Stromal cell of bone marrow (primary cell): Measurements from ENCODE around the gene SLC43A1.
A peak's percentile ranks its signal among the peaks of the same experiment; 100 is the strongest.
"Not testable (repeated sequence)": the region's sequence is repeated elsewhere in the genome, so short reads cannot be mapped to it uniquely, and the experiment has no call there.

Experiments
- DNase-seq: peaks from one replicate; pipeline ENCODE4 v3.0.0-alpha.2; 2012; ENCODE audit warnings: low read depth

SLC43A1 gene

GRCh38 chr11:57515332-57516060 is at the start of gene SLC43A1:
Gene SLC43A1 (minus strand): TSS chr11:57515702. CDS start chr11:57514111, 1,591 bp downstream.
- peak; percentile 38 for DNase-seq

GRCh38 chr11:57562596-57562995 is 47.1 kb upstream of the SLC43A1 start:
- DNase-seq, result no peak

- no peak for DNase-seq
Measured at GRCh38 chr11:57560146-57560545, 44.6 kb upstream of the SLC43A1 start.

DNA sequence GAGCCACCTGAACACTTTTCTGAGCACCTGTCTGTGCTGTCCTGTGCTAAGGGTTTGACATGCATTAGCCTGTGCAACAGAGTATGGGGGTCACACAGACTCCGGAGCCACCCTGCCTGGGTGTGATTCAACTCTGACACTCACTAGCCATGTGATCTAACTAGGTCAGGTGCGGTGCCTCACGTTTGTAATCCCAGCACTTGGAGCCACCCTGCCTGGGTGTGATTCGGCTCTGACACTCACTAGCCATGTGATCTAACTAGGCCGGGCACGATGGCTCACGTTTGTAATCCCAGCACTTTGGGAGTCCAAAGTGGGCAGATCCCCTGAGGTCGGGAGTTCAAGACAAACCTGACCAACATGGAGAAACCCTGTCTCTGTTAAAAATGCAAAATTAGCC is 40.5 kb upstream of the SLC43A1 start:
- no peak for DNase-seq

DNA sequence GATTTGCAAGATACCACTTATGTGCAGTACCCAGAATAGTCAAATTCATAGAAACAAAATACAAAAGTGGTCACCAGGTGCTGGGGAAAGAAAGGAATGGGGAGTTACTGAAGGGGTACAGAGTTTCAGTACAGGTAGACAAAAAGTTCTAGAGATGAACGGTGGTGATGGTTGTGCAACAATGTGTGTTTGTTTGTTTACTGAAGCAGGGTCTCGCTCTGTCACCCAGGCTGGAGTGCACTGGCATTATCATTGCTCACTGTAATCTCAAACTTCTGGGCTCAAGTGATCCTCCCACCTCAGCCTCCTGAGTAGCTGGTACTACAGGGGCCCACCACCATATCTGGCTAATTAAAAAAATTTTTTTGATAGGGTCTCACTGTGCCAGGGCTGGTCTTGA is 39.9 kb upstream of the SLC43A1 start:
- no peak for DNase-seq

DNA sequence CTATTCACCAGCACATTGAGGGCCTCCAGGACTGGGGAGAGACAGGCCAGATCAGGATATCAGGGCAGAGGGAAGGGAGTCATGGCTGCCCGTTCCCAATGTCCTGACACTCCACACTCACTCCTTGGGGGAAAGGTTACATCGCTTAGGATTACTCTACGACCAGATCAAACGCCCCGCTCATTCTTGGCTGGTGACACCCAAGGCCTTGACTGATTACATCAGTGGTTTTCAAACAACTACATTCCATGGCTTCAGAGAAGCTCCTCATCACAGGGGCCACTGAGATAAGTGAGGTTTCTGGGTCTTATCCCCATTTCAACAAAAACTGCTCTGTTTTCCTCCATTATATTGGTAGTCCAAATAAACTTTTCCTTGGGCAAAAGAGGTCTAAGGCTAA is 37.0 kb upstream of the SLC43A1 start:
- DNase-seq, result no peak

DNA sequence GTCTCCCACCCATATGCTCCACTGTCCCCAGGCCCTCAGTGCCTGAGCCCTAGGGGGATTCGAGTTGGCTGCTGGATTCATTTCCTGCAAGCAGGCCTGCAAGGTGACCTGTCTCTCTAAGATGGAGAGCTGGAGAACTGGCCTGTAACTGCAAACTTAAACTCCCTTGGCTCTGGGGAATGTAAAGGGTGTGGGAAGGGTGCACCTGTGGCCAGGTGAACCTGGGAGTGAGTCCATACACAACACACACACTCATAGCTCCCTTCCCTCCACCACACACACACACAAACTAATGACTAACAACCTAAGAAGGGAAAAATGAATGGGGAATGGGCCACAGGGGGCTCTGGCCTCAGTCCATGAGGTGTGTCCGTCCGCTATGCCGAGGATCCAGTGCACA is 36.4 kb upstream of the SLC43A1 start:
- DNase-seq, result no peak

GRCh38 chr11:57549983-57550382 is 34.5 kb upstream of the SLC43A1 start:
- no peak for DNase-seq

- no peak for DNase-seq
Measured at GRCh38 chr11:57547854-57548377, 32.4 kb upstream of the SLC43A1 start.

- DNase-seq, result no peak
Measured at GRCh38 chr11:57546869-57547475, 31.5 kb upstream of the SLC43A1 start.

DNA sequence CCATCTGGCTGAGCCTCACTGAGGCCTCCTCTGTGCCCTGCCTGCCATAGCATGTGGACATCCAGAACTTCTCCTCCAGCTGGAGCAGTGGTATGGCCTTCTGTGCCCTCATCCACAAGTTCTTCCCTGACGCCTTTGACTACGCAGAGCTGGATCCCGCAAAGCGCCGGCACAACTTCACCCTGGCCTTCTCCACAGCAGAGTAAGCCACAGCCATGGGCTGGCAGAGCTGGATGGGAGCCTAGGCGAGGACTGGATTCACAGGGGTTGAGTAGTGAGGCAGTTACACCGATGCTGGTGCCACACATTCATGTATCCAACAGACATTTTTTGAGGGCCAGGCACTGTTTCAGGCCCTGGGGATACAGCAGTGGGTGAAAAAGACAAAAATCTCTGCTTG is 30.9 kb upstream of the SLC43A1 start:
- DNase-seq, result no peak

- DNase-seq, result no peak
Measured at GRCh38 chr11:57545883-57546282, 30.4 kb upstream of the SLC43A1 start.

- DNase-seq, result no peak
Measured at GRCh38 chr11:57544566-57544965, 29.1 kb upstream of the SLC43A1 start.

- no peak for DNase-seq
Measured at GRCh38 chr11:57543593-57543992, 28.1 kb upstream of the SLC43A1 start.

DNA sequence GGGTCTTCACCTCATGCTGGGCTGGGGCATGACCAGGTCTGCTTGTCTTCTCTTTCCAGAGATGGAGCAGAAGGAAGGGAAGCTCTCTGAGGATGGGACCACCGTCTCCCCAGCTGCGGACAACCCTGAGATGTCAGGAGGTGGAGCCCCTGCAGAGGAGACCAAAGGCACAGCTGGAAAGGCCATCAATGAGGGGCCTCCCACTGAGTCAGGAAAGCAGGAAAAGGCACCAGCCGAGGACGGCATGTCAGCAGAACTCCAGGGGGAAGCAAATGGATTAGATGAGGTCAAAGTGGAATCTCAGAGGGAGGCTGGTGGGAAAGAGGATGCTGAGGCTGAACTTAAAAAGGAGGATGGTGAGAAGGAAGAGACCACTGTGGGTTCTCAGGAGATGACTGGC is 27.1 kb upstream of the SLC43A1 start:
- DNase-seq, result no peak

DNA sequence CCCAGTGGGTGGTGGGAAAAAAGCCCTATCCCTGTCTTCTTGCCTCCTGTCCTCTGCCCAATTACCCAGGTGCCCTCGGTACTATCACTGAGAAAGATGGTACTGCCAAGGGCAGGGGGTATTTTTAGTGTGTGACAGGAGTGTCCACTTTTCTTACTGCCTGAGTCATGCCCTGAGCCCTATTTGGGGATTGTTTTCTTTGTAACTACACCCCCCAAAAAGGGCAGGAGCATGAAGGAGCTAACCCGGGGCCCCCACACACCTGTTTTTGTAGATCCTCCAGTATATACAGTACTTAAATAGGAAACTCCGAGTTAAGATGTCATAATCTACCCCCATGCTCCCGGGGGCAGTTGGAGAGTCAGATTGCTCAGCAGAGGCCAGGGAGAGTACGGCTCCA is 25.7 kb upstream of the SLC43A1 start:
- DNase-seq, result no peak

GRCh38 chr11:57539342-57539741 is 23.8 kb upstream of the SLC43A1 start:
- no peak for DNase-seq

GRCh38 chr11:57536947-57537619 is 21.6 kb upstream of the SLC43A1 start, which contains the start of gene SMTNL1:
Gene SMTNL1 (plus strand): TSS chr11:57537595. CDS start chr11:57542643, 5,048 bp downstream.
- DNase-seq, result no peak

- DNase-seq, result not testable (repeated sequence)
Measured at GRCh38 chr11:57534449-57534848, 18.9 kb upstream of the SLC43A1 start.

DNA sequence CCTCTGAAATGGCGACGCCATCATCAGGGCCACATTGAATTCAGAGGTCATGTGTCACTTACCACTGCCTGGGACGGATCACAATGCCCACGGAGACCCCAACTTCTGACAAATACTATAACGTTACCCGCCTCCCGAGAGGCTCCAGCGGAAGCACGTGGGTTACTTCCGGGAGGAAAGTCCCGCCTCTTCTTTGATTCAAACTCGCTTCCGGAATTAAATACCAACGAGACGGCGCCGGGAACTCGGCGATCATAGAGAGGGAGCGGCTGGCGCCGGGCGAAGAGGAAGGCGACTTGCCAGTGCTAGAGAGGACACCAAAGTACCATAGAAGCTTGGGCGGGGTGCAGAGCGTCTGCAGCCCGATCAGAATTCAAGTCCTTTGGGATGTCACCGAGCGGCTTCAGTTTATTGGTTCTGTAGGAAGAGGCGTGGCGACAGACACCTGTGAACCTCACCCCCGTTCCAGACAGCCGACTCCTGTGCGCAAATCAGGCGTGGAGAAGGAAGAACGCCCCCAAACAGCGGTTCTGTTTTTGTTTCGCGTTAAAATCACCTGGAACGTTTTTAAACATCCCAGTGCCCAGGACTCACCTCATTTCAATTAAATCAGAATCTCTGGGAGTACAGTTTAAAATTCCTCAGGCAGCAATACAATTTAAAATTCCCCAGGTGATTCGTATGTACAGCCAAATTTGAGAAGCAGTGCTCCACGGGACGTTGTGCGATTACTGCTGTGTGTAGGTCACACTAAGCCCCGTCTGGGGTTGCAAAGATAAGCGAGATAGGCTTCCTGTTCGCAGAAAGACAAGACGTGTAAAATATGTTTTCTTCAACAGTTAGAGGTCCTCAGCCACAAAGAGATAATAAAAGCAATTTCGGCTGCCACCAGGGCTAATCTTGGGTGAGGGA is 15.3 kb upstream of the SLC43A1 start, which contains the start of gene TIMM10:
TSS of gene TIMM10 (minus strand) at position 159 of the 912 bp plus-strand sequence. CDS start 565 bp downstream, outside the sequence.
- DNase-seq, result peak; percentile 92

DNA sequence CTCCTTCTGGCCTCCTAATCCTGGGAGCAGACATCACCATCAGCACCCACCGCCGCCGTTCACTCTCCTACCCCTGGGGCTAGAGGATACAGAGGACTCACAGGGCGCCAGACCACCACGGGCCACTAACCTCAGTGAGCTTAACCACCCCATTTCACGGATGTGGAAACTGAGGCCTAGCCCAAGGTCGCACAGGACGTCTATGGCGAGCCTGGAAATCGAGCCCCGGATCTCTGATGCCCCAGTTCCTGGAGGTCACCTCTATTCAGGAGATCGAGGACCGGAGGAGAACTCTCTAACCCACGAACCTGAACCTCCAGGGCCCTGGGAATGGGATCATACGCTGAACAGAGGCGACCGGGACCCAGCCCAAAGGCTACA is 14.7 kb upstream of the SLC43A1 start:
- DNase-seq, result no peak

DNA sequence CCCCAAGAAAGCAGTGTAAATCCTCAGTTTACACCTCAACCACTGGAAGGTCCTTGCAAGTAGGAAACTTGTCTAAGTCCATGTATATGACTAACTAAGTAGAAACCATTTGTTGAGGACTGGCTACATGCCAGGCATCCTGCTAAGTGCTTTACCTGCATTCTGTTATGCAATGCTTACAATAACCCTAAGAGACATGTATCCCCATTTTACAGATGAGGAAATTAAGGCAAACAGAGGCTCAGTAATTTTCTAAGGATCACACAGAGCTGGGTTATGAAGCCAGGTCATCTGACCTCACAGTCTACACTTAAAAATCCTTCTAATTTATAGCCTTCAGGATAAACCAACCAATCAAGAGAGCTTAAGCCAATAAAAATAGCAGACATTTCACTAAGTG is 13.5 kb upstream of the SLC43A1 start:
- no peak for DNase-seq
